GM12892 (cell line): Measurements from ENCODE around the gene EVI5L.
"Not testable (repeated sequence)": the region's sequence is repeated elsewhere in the genome, so short reads cannot be mapped to it uniquely, and the experiment has no call there.

ENCODE experiments used
- DNase-seq: peaks from one replicate; pipeline ENCODE4 v3.0.0; 2011; ENCODE audit not compliant: insufficient read length
- FAIRE-seq: peaks from 2 replicates; lab custom pipeline; 2011; peaks lifted over from hg19 to GRCh38; lab: Jason Lieb, UNC
- POLR2A ChIP-seq: IDR thresholded peaks from 2 replicates; pipeline ENCODE4 v1.6.1; 2011; ENCODE audit warnings: low read depth, low read length, control low read depth
- POLR2AphosphoS5 ChIP-seq: IDR thresholded peaks from 2 replicates; pipeline ENCODE4 v1.6.1; 2011; ENCODE audit warnings: low read depth, low read length, control low read depth
- TAF1 ChIP-seq: IDR thresholded peaks from 2 replicates; pipeline ENCODE4 v1.6.1; 2011; ENCODE audit warnings: low read depth, mild to moderate bottlenecking, control low read depth, low read length, borderline replicate concordance

The EVI5L gene

GRCh38 chr19:7793493-7793892 is 36.5 kb upstream of the EVI5L start:
- TF ChIP-seq POLR2A: no peak
- DNase-seq: no peak
- FAIRE-seq: no peak

- FAIRE-seq (no peak), DNase-seq (no peak)
- TF ChIP-seq POLR2A (no peak), TAF1 (no peak), POLR2AphosphoS5 (no peak)
These were observed 34.4 kb upstream of the EVI5L start for GRCh38 chr19:7795555-7796161.

GRCh38 chr19:7799640-7800355 is 30.2 kb upstream of the EVI5L start:
- no peak for TF ChIP-seq POLR2AphosphoS5
- TF ChIP-seq TAF1: no peak
- TF ChIP-seq POLR2A: no peak
- DNase-seq (no peak), FAIRE-seq (peak; percentile 89)

GRCh38 chr19:7801020-7801570 is 28.9 kb upstream of the EVI5L start:
- FAIRE-seq (no peak), DNase-seq (no peak)
- TF ChIP-seq POLR2A (no peak), POLR2AphosphoS5 (no peak), TAF1 (no peak)

GRCh38 chr19:7806234-7806633 is 23.8 kb upstream of the EVI5L start:
- DNase-seq (no peak), FAIRE-seq (no peak)
- TF ChIP-seq POLR2A (no peak), TAF1 (no peak), POLR2AphosphoS5 (no peak)

- FAIRE-seq (peak; percentile 81), DNase-seq (no peak)
- TF ChIP-seq TAF1: no peak
These were observed 23.1 kb upstream of the EVI5L start for GRCh38 chr19:7806876-7807275.

- FAIRE-seq: no peak
- no peak for TF ChIP-seq POLR2AphosphoS5
- no peak for TF ChIP-seq TAF1
- no peak for TF ChIP-seq POLR2A
These were observed 21.9 kb upstream of the EVI5L start for GRCh38 chr19:7808108-7808507.

GRCh38 chr19:7811989-7812388 is 18.0 kb upstream of the EVI5L start:
- no peak for FAIRE-seq
- no peak for DNase-seq
- no peak for TF ChIP-seq POLR2AphosphoS5
- no peak for TF ChIP-seq POLR2A
- no peak for TF ChIP-seq TAF1

More at GRCh38 chr19:7808108-7808507, 21.9 kb upstream of the EVI5L start:
- DNase-seq: no peak

- FAIRE-seq: no peak
- TF ChIP-seq POLR2AphosphoS5 (0 out of 2 replicates have a peak, but pooled peaks have one; percentile 12), TAF1 (no peak)
- no peak for DNase-seq
These were observed 14.7 kb upstream of the EVI5L start for GRCh38 chr19:7815325-7815724.

- FAIRE-seq, DNase-seq: not testable (repeated sequence)
These were observed 14.0 kb upstream of the EVI5L start for GRCh38 chr19:7816040-7816439.

GRCh38 chr19:7817801-7818200 is 12.2 kb upstream of the EVI5L start:
- DNase-seq (no peak), FAIRE-seq (peak; percentile 5)

GRCh38 chr19:7818806-7819205 is 11.2 kb upstream of the EVI5L start:
- no peak for DNase-seq
- FAIRE-seq: peak; percentile 67
- TF ChIP-seq POLR2AphosphoS5 (no peak), TAF1 (no peak), POLR2A (no peak)

More at GRCh38 chr19:7817801-7818200, 12.2 kb upstream of the EVI5L start:
- no peak for TF ChIP-seq TAF1

- FAIRE-seq (peak; percentile 9), DNase-seq (no peak)
- TF ChIP-seq POLR2A (no peak), POLR2AphosphoS5 (no peak), TAF1 (no peak)
These were observed 10.7 kb upstream of the EVI5L start for GRCh38 chr19:7819337-7819736.
